H1 (cell line): ENCODE measurements around the gene BCAM. TPM values are rescaled to one million over a fixed set of nuclear protein-coding genes. Genes with fewer than 3 reads are reported as not detected.

Source experiments
- CTCF ChIA-PET: fragments of 300-600 bp; sonication (Branson Sonifier 250); formaldehyde crosslinking; loops from one replicate; lab custom pipeline; 2021; ENCODE audit not compliant: partially characterized antibody; lab: Charles Lee
- POLR2A ChIA-PET: fragments of 300-600 bp; sonication (Branson Sonifier 250); formaldehyde crosslinking; loops from one replicate; lab custom pipeline; 2021; ENCODE audit warnings: inconsistent platforms; ENCODE audit not compliant: partially characterized antibody; lab: Charles Lee
- DNase-seq, 2 experiments: peaks; one replicate each; pipeline versions ENCODE4 v3.0.0 to v3.0.0-alpha.2; 2010 to 2022; ENCODE audit warnings: low spot score in 2 of 2, low read depth in 1 of 2, mixed read lengths in 1 of 2
- FAIRE-seq: peaks from 2 replicates; lab custom pipeline; 2011; peaks lifted over from hg19 to GRCh38; lab: Jason Lieb, UNC
- H2AFZ ChIP-seq: 2 replicates; pipeline ENCODE4 v1.8.1; 2012; ENCODE audit warnings: low read length, inconsistent platforms
- H2AK5ac ChIP-seq: 2 replicates; pipeline ENCODE4 v1.6.1; 2013; ENCODE audit warnings: low read depth, low read length
- H2BK120ac ChIP-seq: replicated peaks from 2 replicates; pipeline ENCODE3; 2013; ENCODE audit warnings: low read depth, low read length, inconsistent platforms
- H2BK12ac ChIP-seq: 2 replicates; pipeline ENCODE4 v1.6.1; 2013; ENCODE audit warnings: low read depth, low read length
- H2BK15ac ChIP-seq: 2 replicates; pipeline ENCODE4 v1.6.1; 2013; ENCODE audit warnings: low read length
- H2BK20ac ChIP-seq: 2 replicates; pipeline ENCODE4 v1.6.1; 2013; ENCODE audit warnings: low read length
- H2BK5ac ChIP-seq: 2 replicates; pipeline ENCODE4 v1.6.1; 2013; ENCODE audit warnings: low read depth, low read length
- H3K14ac ChIP-seq: 2 replicates; pipeline ENCODE4 v1.6.1; 2013; ENCODE audit warnings: inconsistent platforms; ENCODE audit not compliant: insufficient read length
- H3K18ac ChIP-seq: 2 replicates; pipeline ENCODE4 v1.6.1; 2013; ENCODE audit warnings: low read length; ENCODE audit errors: extremely low read depth
- H3K23ac ChIP-seq: 2 replicates; pipeline ENCODE4 v1.6.1; 2013; ENCODE audit warnings: inconsistent platforms; ENCODE audit not compliant: insufficient read length
- H3K23me2 ChIP-seq: 2 replicates; pipeline ENCODE4 v1.6.1; 2013; ENCODE audit warnings: low read depth, low read length
- H3K27ac ChIP-seq: 2 replicates; pipeline ENCODE4 v1.6.1; 2011; ENCODE audit warnings: low read depth, low read length, inconsistent platforms
- H3K27me3 ChIP-seq, 4 experiments: replicated peaks in 1 of 4; 1 replicate in 1 of 4; 2 replicates in 3 of 4; pipeline versions ENCODE4 v1.6.1 to v1.8.1; 2011 to 2013; ENCODE audit warnings: low read length in 3 of 4, mild to moderate bottlenecking in 3 of 4, inconsistent platforms in 2 of 4, mixed read lengths in 2 of 4, moderate library complexity in 1 of 4; ENCODE audit not compliant: control insufficient read depth in 3 of 4, insufficient read depth in 3 of 4; ENCODE audit errors: extremely low read depth in 1 of 4
- H3K36me3 ChIP-seq, 4 experiments: 2 replicates each; pipeline versions ENCODE4 v1.6.1 to v1.8.1; 2011 to 2013; ENCODE audit warnings: mild to moderate bottlenecking in 4 of 4, low read length in 3 of 4, moderate library complexity in 2 of 4, control low read depth in 1 of 4, inconsistent platforms in 1 of 4; ENCODE audit not compliant: insufficient read depth in 4 of 4, control insufficient read depth in 2 of 4
- H3K4ac ChIP-seq: replicated peaks from 2 replicates; pipeline ENCODE3; 2013; ENCODE audit warnings: low read length, low read depth, mixed read lengths, inconsistent platforms; ENCODE audit not compliant: insufficient read length
- H3K4me1 ChIP-seq, 4 experiments: replicated peaks in 1 of 4; 1 replicate in 1 of 4; 2 replicates in 3 of 4; pipeline versions ENCODE4 v1.6.1 to v1.8.1; 2011 to 2013; ENCODE audit warnings: low read length in 3 of 4, inconsistent platforms in 2 of 4, mixed read lengths in 1 of 4; ENCODE audit not compliant: insufficient read depth in 4 of 4, control insufficient read depth in 3 of 4
- H3K4me2 ChIP-seq, 2 experiments: 2 replicates each; pipeline versions ENCODE4 v1.6.1 to v1.8.1; 2011 to 2013; ENCODE audit warnings: low read depth in 2 of 2, low read length in 2 of 2, control low read depth in 1 of 2, inconsistent platforms in 1 of 2, mild to moderate bottlenecking in 1 of 2; ENCODE audit not compliant: insufficient read depth in 1 of 2
- H3K4me3 ChIP-seq, 4 experiments: fragments of 200-600, 300-600 bp in 1 of 4; sonication (generic), shearing (Covaris generic), sonication (Bioruptor Twin) in 1 of 4; 2 replicates each; pipeline versions ENCODE4 v1.5.1 to v1.8.1; 2011 to 2016; ENCODE audit warnings: low read length in 4 of 4, low read depth in 3 of 4, control low read depth in 2 of 4, inconsistent platforms in 2 of 4, mild to moderate bottlenecking in 2 of 4, mixed read lengths in 1 of 4, moderate library complexity in 1 of 4; ENCODE audit not compliant: insufficient read depth in 2 of 4; ENCODE audit errors: extremely low read depth in 1 of 4
- H3K56ac ChIP-seq: replicated peaks from 2 replicates; pipeline ENCODE3; 2013; ENCODE audit warnings: low read depth, mild to moderate bottlenecking, mixed read lengths, low read length, inconsistent platforms; ENCODE audit not compliant: insufficient read length
- H3K79me1 ChIP-seq: 2 replicates; pipeline ENCODE4 v1.6.1; 2013; ENCODE audit warnings: low read depth, low read length, control low read depth
- H3K79me2 ChIP-seq, 2 experiments: 2 replicates each; pipeline versions ENCODE4 v1.6.1 to v1.8.1; 2012 to 2013; ENCODE audit warnings: low read length in 2 of 2, mild to moderate bottlenecking in 2 of 2, inconsistent platforms in 1 of 2; ENCODE audit not compliant: insufficient read depth in 2 of 2, control insufficient read depth in 1 of 2
- H3K9ac ChIP-seq, 4 experiments: replicated peaks in 1 of 4; 1 replicate in 1 of 4; 2 replicates in 3 of 4; pipeline versions ENCODE4 v1.6.1 to v1.8.1; 2011 to 2013; ENCODE audit warnings: low read depth in 3 of 4, low read length in 3 of 4, control low read depth in 2 of 4, mild to moderate bottlenecking in 2 of 4, moderate library complexity in 2 of 4, inconsistent platforms in 1 of 4; ENCODE audit errors: extremely low read depth in 1 of 4
- H3K9me3 ChIP-seq, 2 experiments: 2 replicates each; pipeline versions ENCODE4 v1.6.1 to v1.8.1; 2012 to 2013; ENCODE audit warnings: mild to moderate bottlenecking in 2 of 2, moderate library complexity in 2 of 2, control low read depth in 1 of 2, inconsistent platforms in 1 of 2, low read depth in 1 of 2, low read length in 1 of 2, mixed read lengths in 1 of 2; ENCODE audit not compliant: insufficient read depth in 2 of 2
- H4K20me1 ChIP-seq, 2 experiments: replicated peaks in 1 of 2; 2 replicates each; pipeline versions ENCODE3 to v1.8.1; 2011 to 2013; ENCODE audit warnings: inconsistent platforms in 2 of 2, low read length in 2 of 2, mild to moderate bottlenecking in 1 of 2; ENCODE audit not compliant: insufficient read depth in 2 of 2, control insufficient read depth in 1 of 2
- H4K5ac ChIP-seq: 2 replicates; pipeline ENCODE4 v1.6.1; 2013; ENCODE audit warnings: low read length, low read depth, mixed read lengths, inconsistent platforms; ENCODE audit not compliant: insufficient read length
- H4K8ac ChIP-seq: 2 replicates; pipeline ENCODE4 v1.8.0; 2013; ENCODE audit warnings: mild to moderate bottlenecking, moderate library complexity, low read length, inconsistent platforms; ENCODE audit not compliant: insufficient read depth; ENCODE audit errors: extremely low read depth
- H4K91ac ChIP-seq: replicated peaks from 2 replicates; pipeline ENCODE3; 2013; ENCODE audit warnings: low read length, mixed read lengths, inconsistent platforms; ENCODE audit not compliant: insufficient read length
- ASH2L ChIP-seq: fragments of 200-600, 300-600 bp; sonication (generic); IDR thresholded peaks from one replicate; pipeline ENCODE4 v1.7.1; 2017; ENCODE audit warnings: low read length
- CEBPB ChIP-seq: IDR thresholded peaks from 2 replicates; pipeline ENCODE4 v1.6.1; 2012; ENCODE audit warnings: low read depth, low read length
- CREB1 ChIP-seq: IDR thresholded peaks from 2 replicates; pipeline ENCODE4 v1.6.1; 2012; ENCODE audit warnings: inconsistent platforms
- CTBP2 ChIP-seq: IDR thresholded peaks from 2 replicates; pipeline ENCODE4 v1.7.0; 2011; ENCODE audit warnings: borderline replicate concordance, mild to moderate bottlenecking, moderate library complexity, mixed read lengths, low read length; ENCODE audit not compliant: insufficient read depth, insufficient read length
- EGR1 ChIP-seq: IDR thresholded peaks from 2 replicates; pipeline ENCODE4 v1.6.1; 2011; ENCODE audit warnings: low read depth, low read length, borderline replicate concordance
- POLR2A ChIP-seq, 2 experiments: IDR thresholded peaks; 1 replicate in 1 of 2; 2 replicates in 1 of 2; pipeline ENCODE4 v1.6.1; 2011; ENCODE audit warnings: low read depth in 2 of 2, low read length in 2 of 2, mild to moderate bottlenecking in 2 of 2; ENCODE audit errors: control extremely low read depth in 1 of 2
- SIN3A ChIP-seq, 2 experiments: IDR thresholded peaks in 1 of 2; conservative IDR thresholded peaks in 1 of 2; 2 replicates each; pipeline ENCODE4 v1.6.1; 2011 to 2012; ENCODE audit warnings: low read length in 2 of 2, improper control_type of control experiment in 1 of 2, low read depth in 1 of 2, mild to moderate bottlenecking in 1 of 2
- SP2 ChIP-seq: IDR thresholded peaks from 2 replicates; pipeline ENCODE4 v1.6.1; 2012; ENCODE audit warnings: mild to moderate bottlenecking, low read length, inconsistent platforms
- SP4 ChIP-seq: IDR thresholded peaks from 2 replicates; pipeline ENCODE4 v1.6.1; 2012; ENCODE audit warnings: low read length, inconsistent platforms
- WGBS, 2 experiments: shearing (Covaris generic) in 1 of 2; methylation state at CpG; one replicate each; pipeline versions ENCODE4 v1.1.6 to v1.1.7; 2013 to 2015; ENCODE audit warnings: low lambda C conversion rate in 2 of 2, mixed read lengths in 2 of 2, inconsistent platforms in 1 of 2, low coverage in 1 of 2, missing lambda C conversion rate in 1 of 2; ENCODE audit not compliant: insufficient replicate concordance in 2 of 2, insufficient coverage in 1 of 2, insufficient read length in 1 of 2; ENCODE audit errors: extremely low coverage in 1 of 2, missing lambda C conversion rate in 1 of 2; 5-methylcytosine and 5-hydroxymethylcytosine counted together
- polyA plus RNA-seq, 7 experiments: library from polyadenylated mRNA; depleted of rRNA in 3 of 7; stranded (reverse) in 5 of 7; unstranded in 2 of 7; fragments of >200 nt in 5 of 7; fragments of 200-250 nt in 2 of 7; gene quantifications; 1 replicate in 5 of 7; 2 replicates in 1 of 7; 4 replicates in 1 of 7; pipeline versions ENCODE4 v1.2.1 to v1.2.3, GENCODE V29; 2011 to 2013; ENCODE audit warnings: missing spikeins in 2 of 7, mixed read lengths in 2 of 7
- total RNA-seq: library from RNA; stranded (reverse); fragmentation: NEBNext Ultra II Directional; extraction: Animal tissue kit (Norgen Biotek cat#: 25700); gene quantifications from 2 replicates; pipeline ENCODE4 v1.2.1, GENCODE V29; 2021
- TF ChIP-seq, protein P1 (sequence below): IDR thresholded peaks from 2 replicates; pipeline ENCODE4 v1.6.1; 2011; ENCODE audit warnings: low read length, improper control_type of control experiment
- TF ChIP-seq, protein P2 (sequence below): IDR thresholded peaks from 2 replicates; pipeline ENCODE4 v1.6.1; 2012; ENCODE audit warnings: inconsistent platforms

Gene BCAM
- total and polyA plus RNA-seq, 2 of the 8 experiments (the other 6 are each of a cell fraction or from before 2014, with no cell fraction given), result 32.5 to 81.4 TPM

GRCh38 chr19:44846455-44847143, 37.7 kb downstream of the BCAM start:
- H3K18ac ChIP-seq, result peak overlapping the region; percentile 93; the same call in 1 of the 2 replicates
- no peak overlapping the region for H2BK20ac ChIP-seq
- H3K27ac ChIP-seq, result peak overlapping the region; percentile 92
- peaks cover 16 to 25% of the 10 kb centered on the region in 2 experiments for H4K20me1 ChIP-seq
- H3K56ac ChIP-seq, result peak overlapping the region; percentile 87
- peak in 1 of 2 experiments; percentile 95 for DNase-seq
- H3K23me2 ChIP-seq, result peaks cover 18% of the 10 kb centered on the region
- H3K4me3 ChIP-seq, result peak overlapping the region; percentile 77 to 98 (median 92)
- H3K27me3 ChIP-seq, result no peaks in the 10 kb centered on the region
- FAIRE-seq, result peak; percentile 57
- no peaks in the 10 kb centered on the region for H3K36me3 ChIP-seq
- peak overlapping the region; percentile 88 for H2BK5ac ChIP-seq
- H3K79me2 ChIP-seq, result peaks cover 19 to 47% of the 10 kb centered on the region in 2 experiments
- H4K91ac ChIP-seq, result peak overlapping the region; percentile 75
- H3K79me1 ChIP-seq, result peaks cover 12% of the 10 kb centered on the region
- ChIA-PET CTCF (interaction anchor here (0.7 to 1.9 kb wide), 8 partner anchors 12 to 157 kb away, joined by 3 to 19 read pairs (median 4); partner anchors contain the start of gene BCAM), POLR2A (interaction anchor here (0.6 to 6.6 kb wide), 10 partner anchors 25 to 1564 kb away, joined by 3 to 65 read pairs (median 6); partner anchors contain the start of genes APOE, BCAM and TOMM40)
- 2% methylated on average over 18 of the region's 51 CpGs; no CpG with 5 or more reads in 1 of the 2 experiments for WGBS, 2 experiments
- no peak overlapping the region for H3K14ac ChIP-seq
- no peaks in the 10 kb centered on the region for H3K9me3 ChIP-seq
- peak overlapping the region; percentile 85 to 95 for H3K4me2 ChIP-seq
- peak overlapping the region; percentile 84; the same call in 1 of the 2 replicates for H2BK12ac ChIP-seq
- peak overlapping the region; percentile 61 for H4K5ac ChIP-seq
- H2BK120ac ChIP-seq, result no peak overlapping the region
- peak overlapping the region; percentile 83 to 99 (median 90) for H3K9ac ChIP-seq
- no peak overlapping the region for H2BK15ac ChIP-seq
- peak overlapping the region; percentile 76 for H4K8ac ChIP-seq
- H3K23ac ChIP-seq, result no peak overlapping the region
- H3K4ac ChIP-seq, result peak overlapping the region; percentile 58
- peaks cover 14 to 24% (median 16%) of the 10 kb centered on the region in 4 experiments for H3K4me1 ChIP-seq
- H2AFZ ChIP-seq, result no peak overlapping the region
- 0 out of 2 replicates have a peak overlapping the region, but pooled peaks have one; percentile 65 for H2AK5ac ChIP-seq
- TF ChIP-seq SP2, result no peak
- peak; percentile 62 to 65; a peak in 2 of 3 replicates for TF ChIP-seq POLR2A (IDR thresholded peaks at IDR 0.05; ENCODE audit: control extremely low read depth in 1 of 2, low read depth in 2 of 2, low read length in 2 of 2)
- TF ChIP-seq SP4, result 0 out of 2 replicates have a peak, but pooled peaks have one; percentile 13
- no peak for TF ChIP-seq CEBPB
- peak; percentile 77 for TF ChIP-seq EGR1
- TF ChIP-seq, protein P1, sequence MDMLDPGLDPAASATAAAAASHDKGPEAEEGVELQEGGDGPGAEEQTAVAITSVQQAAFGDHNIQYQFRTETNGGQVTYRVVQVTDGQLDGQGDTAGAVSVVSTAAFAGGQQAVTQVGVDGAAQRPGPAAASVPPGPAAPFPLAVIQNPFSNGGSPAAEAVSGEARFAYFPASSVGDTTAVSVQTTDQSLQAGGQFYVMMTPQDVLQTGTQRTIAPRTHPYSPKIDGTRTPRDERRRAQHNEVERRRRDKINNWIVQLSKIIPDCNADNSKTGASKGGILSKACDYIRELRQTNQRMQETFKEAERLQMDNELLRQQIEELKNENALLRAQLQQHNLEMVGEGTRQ, result no peak
- TF ChIP-seq CTBP2, result peak; percentile 95
- TF ChIP-seq, protein P2, sequence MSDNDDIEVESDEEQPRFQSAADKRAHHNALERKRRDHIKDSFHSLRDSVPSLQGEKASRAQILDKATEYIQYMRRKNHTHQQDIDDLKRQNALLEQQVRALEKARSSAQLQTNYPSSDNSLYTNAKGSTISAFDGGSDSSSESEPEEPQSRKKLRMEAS, result 0 out of 2 replicates have a peak, but pooled peaks have one; percentile 19
- peak; percentile 77 to 79; a peak in 2 of 4 replicates for TF ChIP-seq SIN3A (conservative IDR thresholded peaks at IDR 0.05 in 1 of 2, IDR thresholded peaks at IDR 0.05 in 1 of 2; ENCODE audit: low read depth in 1 of 2, low read length in 2 of 2)
- peak; percentile 43; the same call in 1 of the 2 replicates for TF ChIP-seq CREB1
- TF ChIP-seq ASH2L, result no peak
